ENCODE measurements around the gene HECTD4. TPM values are rescaled to one million over a fixed set of nuclear protein-coding genes. Genes with fewer than 3 reads are reported as not detected.
A peak's percentile ranks its signal among the peaks of the same experiment; 100 is the strongest.

The HECTD4 gene
- polyA plus RNA-seq, 1 donor from 2014 or later, result 15.8 TPM

DNA sequence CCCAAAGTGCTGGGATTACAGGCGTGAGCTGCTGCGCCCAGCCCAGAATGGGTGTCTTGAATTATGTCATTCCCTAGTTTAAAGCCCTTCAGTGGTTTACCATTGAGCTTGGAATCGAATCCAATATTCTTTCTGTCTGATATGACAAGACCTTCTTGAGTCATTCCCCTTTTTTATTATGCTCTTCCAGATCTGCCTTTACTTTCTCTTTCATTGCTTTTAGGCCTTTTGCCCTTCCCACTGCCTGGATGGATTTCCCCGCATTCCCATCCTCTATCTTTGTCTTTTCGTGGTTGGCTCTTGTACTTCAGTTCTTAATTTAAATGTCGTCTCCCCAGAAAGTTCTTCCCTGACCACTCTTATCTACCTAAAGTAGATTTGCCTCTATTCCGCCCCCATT lies 255.3 kb downstream of the HECTD4 start:
- TF ChIP-seq, protein P1, sequence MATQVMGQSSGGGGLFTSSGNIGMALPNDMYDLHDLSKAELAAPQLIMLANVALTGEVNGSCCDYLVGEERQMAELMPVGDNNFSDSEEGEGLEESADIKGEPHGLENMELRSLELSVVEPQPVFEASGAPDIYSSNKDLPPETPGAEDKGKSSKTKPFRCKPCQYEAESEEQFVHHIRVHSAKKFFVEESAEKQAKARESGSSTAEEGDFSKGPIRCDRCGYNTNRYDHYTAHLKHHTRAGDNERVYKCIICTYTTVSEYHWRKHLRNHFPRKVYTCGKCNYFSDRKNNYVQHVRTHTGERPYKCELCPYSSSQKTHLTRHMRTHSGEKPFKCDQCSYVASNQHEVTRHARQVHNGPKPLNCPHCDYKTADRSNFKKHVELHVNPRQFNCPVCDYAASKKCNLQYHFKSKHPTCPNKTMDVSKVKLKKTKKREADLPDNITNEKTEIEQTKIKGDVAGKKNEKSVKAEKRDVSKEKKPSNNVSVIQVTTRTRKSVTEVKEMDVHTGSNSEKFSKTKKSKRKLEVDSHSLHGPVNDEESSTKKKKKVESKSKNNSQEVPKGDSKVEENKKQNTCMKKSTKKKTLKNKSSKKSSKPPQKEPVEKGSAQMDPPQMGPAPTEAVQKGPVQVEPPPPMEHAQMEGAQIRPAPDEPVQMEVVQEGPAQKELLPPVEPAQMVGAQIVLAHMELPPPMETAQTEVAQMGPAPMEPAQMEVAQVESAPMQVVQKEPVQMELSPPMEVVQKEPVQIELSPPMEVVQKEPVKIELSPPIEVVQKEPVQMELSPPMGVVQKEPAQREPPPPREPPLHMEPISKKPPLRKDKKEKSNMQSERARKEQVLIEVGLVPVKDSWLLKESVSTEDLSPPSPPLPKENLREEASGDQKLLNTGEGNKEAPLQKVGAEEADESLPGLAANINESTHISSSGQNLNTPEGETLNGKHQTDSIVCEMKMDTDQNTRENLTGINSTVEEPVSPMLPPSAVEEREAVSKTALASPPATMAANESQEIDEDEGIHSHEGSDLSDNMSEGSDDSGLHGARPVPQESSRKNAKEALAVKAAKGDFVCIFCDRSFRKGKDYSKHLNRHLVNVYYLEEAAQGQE (IDR thresholded peaks at IDR 0.05; ENCODE audit: borderline replicate concordance), result no peak
- TF ChIP-seq TAF1 (IDR thresholded peaks at IDR 0.05; ENCODE audit: low read depth), result no peak
- no peak for TF ChIP-seq EZH2 (IDR thresholded peaks at IDR 0.05; ENCODE audit: borderline replicate concordance, insufficient read depth, low read length, poor library complexity, severe bottlenecking)
- TF ChIP-seq, protein P2, sequence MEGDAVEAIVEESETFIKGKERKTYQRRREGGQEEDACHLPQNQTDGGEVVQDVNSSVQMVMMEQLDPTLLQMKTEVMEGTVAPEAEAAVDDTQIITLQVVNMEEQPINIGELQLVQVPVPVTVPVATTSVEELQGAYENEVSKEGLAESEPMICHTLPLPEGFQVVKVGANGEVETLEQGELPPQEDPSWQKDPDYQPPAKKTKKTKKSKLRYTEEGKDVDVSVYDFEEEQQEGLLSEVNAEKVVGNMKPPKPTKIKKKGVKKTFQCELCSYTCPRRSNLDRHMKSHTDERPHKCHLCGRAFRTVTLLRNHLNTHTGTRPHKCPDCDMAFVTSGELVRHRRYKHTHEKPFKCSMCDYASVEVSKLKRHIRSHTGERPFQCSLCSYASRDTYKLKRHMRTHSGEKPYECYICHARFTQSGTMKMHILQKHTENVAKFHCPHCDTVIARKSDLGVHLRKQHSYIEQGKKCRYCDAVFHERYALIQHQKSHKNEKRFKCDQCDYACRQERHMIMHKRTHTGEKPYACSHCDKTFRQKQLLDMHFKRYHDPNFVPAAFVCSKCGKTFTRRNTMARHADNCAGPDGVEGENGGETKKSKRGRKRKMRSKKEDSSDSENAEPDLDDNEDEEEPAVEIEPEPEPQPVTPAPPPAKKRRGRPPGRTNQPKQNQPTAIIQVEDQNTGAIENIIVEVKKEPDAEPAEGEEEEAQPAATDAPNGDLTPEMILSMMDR (IDR thresholded peaks at IDR 0.05; ENCODE audit: poor library complexity, severe bottlenecking), result no peak
- TF ChIP-seq RAD21 (conservative IDR thresholded peaks at IDR 0.05), result no peak
- no peak for TF ChIP-seq EP300 (conservative IDR thresholded peaks at IDR 0.05; ENCODE audit: poor library complexity, severe bottlenecking)
- no peak for TF ChIP-seq POLR2AphosphoS5 (IDR thresholded peaks at IDR 0.05)
- TF ChIP-seq MXI1 (conservative IDR thresholded peaks at IDR 0.05; ENCODE audit: poor library complexity, severe bottlenecking), result no peak
- no peak for TF ChIP-seq SMC3 (conservative IDR thresholded peaks at IDR 0.05; ENCODE audit: poor library complexity)
- no peaks in the 10 kb centered on the region for H3F3A ChIP-seq (ENCODE audit: insufficient read depth, low read length, poor library complexity, severe bottlenecking)
- H3K27me3 ChIP-seq (ENCODE audit: insufficient read depth, low read depth, low read length), result no peaks in the 10 kb centered on the region
- no peaks in the 10 kb centered on the region for H3K36me3 ChIP-seq (ENCODE audit: insufficient read depth, low read length)
- no peaks in the 10 kb centered on the region for H3K9me2 ChIP-seq (ENCODE audit: insufficient read depth, low read length)
- H2AFZ ChIP-seq (ENCODE audit: low read depth, low read length), result no peak overlapping the region
- no peak overlapping the region for H3K4me2 ChIP-seq (ENCODE audit: low read length)
- H3K27ac ChIP-seq (ENCODE audit: low read length), result no peak overlapping the region
- H4K20me1 ChIP-seq (ENCODE audit: insufficient read depth), result no peaks in the 10 kb centered on the region
- no peaks in the 10 kb centered on the region for H3K9me3 ChIP-seq (ENCODE audit: low read length)
- H3K79me2 ChIP-seq (replicated peaks; ENCODE audit: insufficient read depth, low read length), result peaks cover 14% of the 10 kb centered on the region
- H3K4me3 ChIP-seq (ENCODE audit: low read length), result peak overlapping the region; percentile 96
- H3K9ac ChIP-seq (ENCODE audit: low read length), result no peak overlapping the region

DNA sequence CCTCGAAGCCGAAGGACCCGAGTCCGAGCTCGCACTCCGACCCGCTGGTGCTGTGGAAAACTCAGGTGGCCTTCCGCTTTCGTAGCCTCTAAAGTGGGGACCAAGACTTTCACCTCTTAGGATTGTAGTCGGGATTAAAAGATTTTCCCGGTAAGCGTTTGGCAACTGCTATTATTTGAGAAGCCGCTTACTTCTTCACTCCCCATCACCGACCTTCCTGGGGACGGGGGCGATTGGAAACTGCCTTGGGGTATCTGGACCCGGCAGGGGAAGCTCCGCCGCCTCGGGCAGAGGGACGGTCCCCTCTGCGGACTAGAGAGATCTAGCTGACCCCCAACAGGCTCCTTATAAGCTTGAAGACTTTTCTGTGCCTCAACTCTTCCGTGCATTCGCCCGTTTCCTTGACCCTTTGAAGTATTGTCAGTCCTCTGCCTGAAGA lies 256.2 kb downstream of the HECTD4 start:
- Histone ChIP-seq H3K9me3 (ENCODE audit: low read length) (no peaks in the 10 kb centered on the region), H3K9me2 (ENCODE audit: insufficient read depth, low read length) (no peaks in the 10 kb centered on the region), H3K79me2 (replicated peaks; ENCODE audit: insufficient read depth, low read length) (peaks cover 12% of the 10 kb centered on the region), H3K4me2 (ENCODE audit: low read length) (peak overlapping the region; percentile 88), H2AFZ (ENCODE audit: low read depth, low read length) (peak overlapping the region; percentile 95), H3F3A (ENCODE audit: insufficient read depth, low read length, poor library complexity, severe bottlenecking) (no peaks in the 10 kb centered on the region), H4K20me1 (ENCODE audit: insufficient read depth) (no peaks in the 10 kb centered on the region), H3K27me3 (ENCODE audit: insufficient read depth, low read depth, low read length) (no peaks in the 10 kb centered on the region), H3K27ac (ENCODE audit: low read length) (peak overlapping the region; percentile 93), H3K9ac (ENCODE audit: low read length) (peak overlapping the region; percentile 93), H3K4me3 (ENCODE audit: low read length) (peak overlapping the region; percentile 96), H3K36me3 (ENCODE audit: insufficient read depth, low read length) (no peaks in the 10 kb centered on the region)
- TF ChIP-seq, protein P2 (IDR thresholded peaks at IDR 0.05; ENCODE audit: poor library complexity, severe bottlenecking), result no peak
- TF ChIP-seq EZH2 (IDR thresholded peaks at IDR 0.05; ENCODE audit: borderline replicate concordance, insufficient read depth, low read length, poor library complexity, severe bottlenecking) (no peak), EP300 (conservative IDR thresholded peaks at IDR 0.05; ENCODE audit: poor library complexity, severe bottlenecking) (no peak), POLR2AphosphoS5 (IDR thresholded peaks at IDR 0.05) (no peak), SMC3 (conservative IDR thresholded peaks at IDR 0.05; ENCODE audit: poor library complexity) (no peak), TAF1 (IDR thresholded peaks at IDR 0.05; ENCODE audit: low read depth) (no peak), MXI1 (conservative IDR thresholded peaks at IDR 0.05; ENCODE audit: poor library complexity, severe bottlenecking) (no peak), RAD21 (conservative IDR thresholded peaks at IDR 0.05) (no peak)
- TF ChIP-seq, protein P1 (IDR thresholded peaks at IDR 0.05; ENCODE audit: borderline replicate concordance), result no peak

All from neural cell (in vitro differentiated cells).